HepG2 (cell line): ENCODE measurements around the gene CAPN7. TPM values are rescaled to one million over a fixed set of nuclear protein-coding genes. Genes with fewer than 3 reads are reported as not detected.

ENCODE experiments used
- AHDC1 ChIP-seq: sonication (generic); formaldehyde crosslinking; IDR thresholded peaks from 2 replicates; pipeline ENCODE4 v1.5.1; 2020; ENCODE audit warnings: mild to moderate bottlenecking, missing genetic modification reagents, borderline replicate concordance
- CENPBD1 ChIP-seq: sonication (generic); formaldehyde crosslinking; IDR thresholded peaks from 2 replicates; pipeline ENCODE4 v1.8.0; 2022; ENCODE audit warnings: missing genetic modification reagents, low read depth, mild to moderate bottlenecking, borderline replicate concordance
- DNMT3B ChIP-seq: conservative IDR thresholded peaks from 2 replicates; pipeline ENCODE4 v1.6.1; 2016; ENCODE audit warnings: missing biosample characterization, control low read depth
- DZIP1 ChIP-seq: sonication (generic); formaldehyde crosslinking; IDR thresholded peaks from 2 replicates; pipeline ENCODE4 v1.5.0; 2020; ENCODE audit warnings: mild to moderate bottlenecking, missing genetic modification reagents
- GMEB2 ChIP-seq: IDR thresholded peaks from 2 replicates; pipeline ENCODE4 v1.6.1; 2016; ENCODE audit warnings: missing biosample characterization, missing genetic modification reagents, low read depth
- HDAC6 ChIP-seq: fragments of 200-600 bp; sonication (generic); IDR thresholded peaks from 2 replicates; pipeline ENCODE4 v1.7.0; 2017; ENCODE audit warnings: mild to moderate bottlenecking, antibody characterized with exemption, low read length, low read depth
- HOXD1 ChIP-seq: sonication (generic); formaldehyde crosslinking; IDR thresholded peaks from 2 replicates; pipeline ENCODE4 v1.5.0; 2020; ENCODE audit warnings: missing genetic modification reagents
- KMT2A ChIP-seq: sonication (generic); formaldehyde crosslinking; IDR thresholded peaks from 2 replicates; pipeline ENCODE4 v1.4.0; 2020; ENCODE audit warnings: missing genetic modification reagents
- MYNN ChIP-seq: sonication (generic); formaldehyde crosslinking; IDR thresholded peaks from 2 replicates; pipeline ENCODE4 v1.4.0; 2020; ENCODE audit warnings: mild to moderate bottlenecking, low read depth, missing genetic modification reagents
- MZF1 ChIP-seq: sonication (generic); formaldehyde crosslinking; IDR thresholded peaks from 2 replicates; pipeline ENCODE4 v1.8.1; 2023; ENCODE audit warnings: mild to moderate bottlenecking, missing genetic modification reagents, borderline replicate concordance
- NR2F6 ChIP-seq, 2 experiments: IDR thresholded peaks; 2 replicates each; pipeline ENCODE4 v1.6.1; 2016; ENCODE audit warnings: antibody characterized with exemption in 1 of 2, mild to moderate bottlenecking in 1 of 2
- PRPF4 ChIP-seq: fragments of 200-400 bp; formaldehyde crosslinking; IDR thresholded peaks from 2 replicates; pipeline ENCODE4 v1.6.1; 2016; ENCODE audit warnings: low read length, low read depth; ENCODE audit not compliant: poor library complexity, severe bottlenecking
- SOX6 ChIP-seq, 2 experiments: fragments of 450-650 bp in 1 of 2; sonication (generic) in 1 of 2; formaldehyde crosslinking in 1 of 2; IDR thresholded peaks; 2 replicates each; pipeline versions ENCODE4 v1.4.0 to v1.6.1; 2017 to 2020; ENCODE audit warnings: antibody characterized with exemption in 1 of 2, mild to moderate bottlenecking in 1 of 2, missing genetic modification reagents in 1 of 2
- ZNF160 ChIP-seq: sonication (generic); formaldehyde crosslinking; IDR thresholded peaks from 2 replicates; pipeline ENCODE4 v1.8.0; 2022; ENCODE audit warnings: mild to moderate bottlenecking, inconsistent platforms, missing genetic modification reagents
- ZNF274 ChIP-seq: sonication (generic); formaldehyde crosslinking; IDR thresholded peaks from 2 replicates; pipeline ENCODE4 v1.5.1; 2020; ENCODE audit warnings: mild to moderate bottlenecking, missing genetic modification reagents
- ZNF441 ChIP-seq: sonication (generic); formaldehyde crosslinking; IDR thresholded peaks from 2 replicates; pipeline ENCODE4 v1.7.0; 2021; ENCODE audit warnings: missing genetic modification reagents, borderline replicate concordance
- ZNF558 ChIP-seq: sonication (generic); formaldehyde crosslinking; IDR thresholded peaks from 2 replicates; pipeline ENCODE4 v1.9.0; 2022; ENCODE audit warnings: mild to moderate bottlenecking, missing genetic modification reagents, borderline replicate concordance
- ZNF619 ChIP-seq: sonication (generic); formaldehyde crosslinking; IDR thresholded peaks from 2 replicates; pipeline ENCODE4 v1.4.0; 2020; ENCODE audit warnings: mild to moderate bottlenecking, missing genetic modification reagents
- ZSCAN20 ChIP-seq: sonication (generic); formaldehyde crosslinking; IDR thresholded peaks from 2 replicates; pipeline ENCODE4 v1.4.0; 2020; ENCODE audit warnings: missing genetic modification reagents, mild to moderate bottlenecking, borderline replicate concordance
- polyA plus RNA-seq, 8 experiments: library from polyadenylated mRNA; depleted of rRNA in 3 of 8; stranded (reverse) in 7 of 8; unstranded in 1 of 8; fragments of >200 nt; fragmentation: Illumina TruSeq in 4 of 8; extraction: Trizol in 4 of 8; gene quantifications; 2 replicates each; pipeline versions ENCODE4 v1.2.1 to v1.2.3, GENCODE V29; 2011 to 2016; ENCODE audit warnings: low read depth in 4 of 8, missing spikeins in 1 of 8, mixed read lengths in 1 of 8; ENCODE audit not compliant: insufficient read depth in 1 of 8
- total RNA-seq, 5 experiments: library from RNA; depleted of rRNA; stranded (reverse); fragments of >200 nt; fragmentation: Illumina TruSeq; extraction: Trizol; gene quantifications; 2 replicates each; pipeline ENCODE4 v1.2.3, GENCODE V29; 2016; ENCODE audit warnings: low read depth in 1 of 5

CAPN7 gene
- total and polyA plus RNA-seq, 2 of the 13 experiments (the other 11 are each of a cell fraction or from before 2014, with no cell fraction given), result 16.7 to 36.8 TPM

GRCh38 chr3:15171096-15171495 lies 35.0 kb upstream of the CAPN7 start (continued):
- TF ChIP-seq GMEB2 (0 out of 2 replicates have a peak, but pooled peaks have one; percentile 42), ZNF558 (CRISPR knock-in tag) (no peak), HDAC6 (no peak), ZNF160 (no peak), ZNF274 (CRISPR knock-in tag) (no peak), ZSCAN20 (no peak), ZNF619 (CRISPR knock-in tag) (no peak), CENPBD1 (no peak), NR2F6 (IDR thresholded peaks at IDR 0.05) (peak; percentile 88), NR2F6 (CRISPR knock-in tag; IDR thresholded peaks at IDR 0.05) (peak; percentile 89), SOX6 (IDR thresholded peaks at IDR 0.05) (no peak), SOX6 (CRISPR knock-in tag; IDR thresholded peaks at IDR 0.05) (peak; percentile 99), MYNN (CRISPR knock-in tag) (no peak), AHDC1 (CRISPR knock-in tag) (peak; percentile 99), KMT2A (peak; percentile 38; the same call in 1 of the 2 replicates), DZIP1 (CRISPR knock-in tag) (no peak), DNMT3B (0 out of 2 replicates have a peak, but pooled peaks have one; percentile 58), ZNF441 (CRISPR knock-in tag) (peak; percentile 67; the same call in 1 of the 2 replicates), HOXD1 (CRISPR knock-in tag) (peak; percentile 76; the same call in 1 of the 2 replicates), MZF1 (CRISPR knock-in tag) (no peak), PRPF4 (no peak)
